D721Med (cell line): ENCODE data around the gene KRT32.

Source experiments
- DNase-seq: peaks from one replicate; pipeline ENCODE4 v3.0.0; 2011; ENCODE audit warnings: low spot score; ENCODE audit not compliant: insufficient read length
- FAIRE-seq: peaks from 2 replicates; lab custom pipeline; 2011; peaks lifted over from hg19 to GRCh38; lab: Jason Lieb, UNC
- TF ChIP-seq, protein P1 (sequence below): IDR thresholded peaks from 2 replicates; pipeline ENCODE4 v1.5.1; 2012; ENCODE audit warnings: mild to moderate bottlenecking, control low read depth; ENCODE audit not compliant: insufficient read depth; ENCODE audit errors: missing control alignments

The KRT32 gene

DNA sequence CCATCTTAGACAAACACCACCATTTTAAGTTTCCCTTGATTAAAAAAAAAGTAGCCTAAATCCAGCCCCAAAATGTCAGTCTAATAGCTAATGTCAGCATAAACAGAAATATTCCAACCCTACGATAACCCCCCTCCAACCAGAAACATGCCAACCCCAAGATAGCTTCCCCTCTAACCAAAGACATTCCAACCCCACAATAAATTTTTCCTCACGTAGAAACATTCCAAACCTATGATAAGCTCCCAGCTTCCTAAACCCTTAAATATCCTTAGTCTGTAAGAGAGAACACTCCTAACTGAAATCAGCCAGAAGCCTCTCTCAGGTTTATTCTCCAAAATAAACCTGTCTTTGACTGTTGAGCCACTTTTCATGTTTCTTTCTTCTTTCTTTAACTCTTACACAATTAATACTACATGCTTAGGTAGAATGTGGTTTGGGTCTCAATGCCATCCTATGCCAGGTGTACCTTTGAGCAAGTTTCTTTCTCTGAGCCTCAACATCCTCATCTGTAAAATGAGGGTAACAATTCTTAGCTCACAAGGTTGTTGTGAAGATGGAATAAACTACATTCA, 15.9 kb downstream of the KRT32 start:
- DNase-seq (no peak), FAIRE-seq (no peak)
- TF ChIP-seq, protein P1, sequence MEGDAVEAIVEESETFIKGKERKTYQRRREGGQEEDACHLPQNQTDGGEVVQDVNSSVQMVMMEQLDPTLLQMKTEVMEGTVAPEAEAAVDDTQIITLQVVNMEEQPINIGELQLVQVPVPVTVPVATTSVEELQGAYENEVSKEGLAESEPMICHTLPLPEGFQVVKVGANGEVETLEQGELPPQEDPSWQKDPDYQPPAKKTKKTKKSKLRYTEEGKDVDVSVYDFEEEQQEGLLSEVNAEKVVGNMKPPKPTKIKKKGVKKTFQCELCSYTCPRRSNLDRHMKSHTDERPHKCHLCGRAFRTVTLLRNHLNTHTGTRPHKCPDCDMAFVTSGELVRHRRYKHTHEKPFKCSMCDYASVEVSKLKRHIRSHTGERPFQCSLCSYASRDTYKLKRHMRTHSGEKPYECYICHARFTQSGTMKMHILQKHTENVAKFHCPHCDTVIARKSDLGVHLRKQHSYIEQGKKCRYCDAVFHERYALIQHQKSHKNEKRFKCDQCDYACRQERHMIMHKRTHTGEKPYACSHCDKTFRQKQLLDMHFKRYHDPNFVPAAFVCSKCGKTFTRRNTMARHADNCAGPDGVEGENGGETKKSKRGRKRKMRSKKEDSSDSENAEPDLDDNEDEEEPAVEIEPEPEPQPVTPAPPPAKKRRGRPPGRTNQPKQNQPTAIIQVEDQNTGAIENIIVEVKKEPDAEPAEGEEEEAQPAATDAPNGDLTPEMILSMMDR, result no peak

DNA sequence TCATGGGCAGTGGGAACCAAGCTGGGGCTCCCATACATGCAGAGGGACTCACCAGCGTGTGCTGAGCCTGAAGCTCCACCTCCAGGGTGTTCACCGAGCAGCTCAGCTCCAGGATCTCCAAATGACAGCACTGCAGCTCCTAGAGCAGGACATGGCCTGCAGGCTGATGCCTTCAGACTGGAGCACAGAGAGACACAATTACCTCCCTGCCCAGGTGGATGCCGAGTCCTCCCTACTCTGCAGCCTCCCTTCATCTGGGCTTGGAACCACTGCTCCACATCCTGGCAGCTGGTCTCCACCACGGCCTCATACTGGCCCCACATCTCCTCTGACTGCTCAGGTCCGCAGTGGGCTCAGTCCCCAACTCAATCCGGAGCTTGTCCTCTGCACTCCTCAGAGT, 18.2 kb downstream of the KRT32 start:
- TF ChIP-seq, protein P1, result no peak
- DNase-seq (no peak), FAIRE-seq (no peak)

- TF ChIP-seq, protein P1, result no peak
- FAIRE-seq (no peak), DNase-seq (no peak)
These were observed 18.7 kb downstream of the KRT32 start for GRCh38 chr17:41448506-41448905.

- TF ChIP-seq, protein P1, result no peak
- no peak for DNase-seq
- no peak for FAIRE-seq
These were observed 20.4 kb downstream of the KRT32 start for GRCh38 chr17:41446806-41447205.

DNA sequence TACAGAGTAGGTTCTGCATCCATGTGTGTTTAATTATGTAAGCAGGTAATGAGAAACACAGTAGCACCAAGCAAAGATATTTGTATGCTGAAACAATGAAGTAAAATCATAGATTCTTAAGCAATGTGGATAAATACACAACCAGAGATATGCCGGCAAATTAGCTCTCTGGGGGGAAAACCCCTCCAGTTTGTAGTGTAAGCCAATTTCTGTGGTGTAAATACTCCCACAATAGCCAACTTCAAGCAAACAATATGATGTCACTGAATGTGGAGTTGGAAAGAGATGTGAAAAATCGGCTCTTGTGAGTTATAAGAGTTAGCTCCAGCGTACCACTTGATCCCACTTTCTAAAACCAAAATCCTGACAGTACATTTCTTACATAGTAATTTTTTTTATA, 22.5 kb downstream of the KRT32 start:
- FAIRE-seq, result no peak
- no peak for DNase-seq
- TF ChIP-seq, protein P1, result no peak

DNA sequence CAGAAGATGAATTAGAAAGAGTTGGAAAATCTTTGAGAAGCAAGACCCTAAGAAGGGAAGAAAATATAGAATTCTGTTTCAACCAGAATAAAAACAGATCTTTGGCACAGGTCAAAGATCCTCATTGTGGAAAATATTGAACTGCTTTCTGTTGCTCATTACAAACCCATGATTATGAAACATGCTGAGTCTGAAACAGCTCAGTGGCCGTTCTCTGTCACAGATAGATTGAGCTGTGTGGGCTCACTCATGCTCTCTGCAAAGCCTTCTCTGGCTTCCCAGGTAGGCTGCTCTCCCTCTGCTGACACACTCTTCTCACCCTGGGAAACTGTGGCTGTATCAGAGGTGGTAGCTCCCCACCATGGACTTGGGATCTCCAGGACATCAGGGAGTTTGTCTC, 23.0 kb downstream of the KRT32 start:
- no peak for DNase-seq
- TF ChIP-seq, protein P1, result no peak
- no peak for FAIRE-seq

GRCh38 chr17:41442739-41443138, 24.4 kb downstream of the KRT32 start:
- no peak for FAIRE-seq
- no peak for DNase-seq
- TF ChIP-seq, protein P1, result no peak
